Tibial nerve (tissue), 4 donors: ENCODE results near the gene CABYR. TPM values are rescaled to one million over a fixed set of nuclear protein-coding genes. Genes with fewer than 3 reads are reported as not detected.

Experiments
- DNase-seq, 2 donors: peaks; one replicate each; pipeline ENCODE4 v3.0.0-alpha.2; 2019; ENCODE audit warnings: low spot score in 2 of 2
- H3K27ac ChIP-seq, 4 donors: fragments of 200-600 bp; sonication (generic) in 3 of 4; one replicate each; pipeline ENCODE4 v1.5.1; 2017 to 2019; ENCODE audit warnings: mild to moderate bottlenecking in 1 of 4
- H3K27me3 ChIP-seq, 2 donors: fragments of 200-600 bp; sonication (generic) in 1 of 2; one replicate each; pipeline versions ENCODE4 v1.5.1 to v1.6.0; 2017 to 2019
- H3K36me3 ChIP-seq, 3 donors: fragments of 200-600 bp; sonication (generic); one replicate each; pipeline ENCODE4 v1.5.1; 2018 to 2019
- H3K4me1 ChIP-seq, 4 donors: fragments of 200-600 bp; sonication (generic) in 3 of 4; one replicate each; pipeline ENCODE4 v1.5.1; 2017 to 2019
- H3K4me3 ChIP-seq, 4 donors: fragments of 200-600 bp; sonication (generic) in 3 of 4; one replicate each; pipeline ENCODE4 v1.5.1; 2017 to 2019; ENCODE audit warnings: mild to moderate bottlenecking in 1 of 4, moderate library complexity in 1 of 4
- H3K9me3 ChIP-seq, 4 donors: fragments of 200-600 bp; sonication (generic) in 3 of 4; one replicate each; pipeline ENCODE4 v1.5.1; 2017 to 2019
- EP300 ChIP-seq, 2 donors: sonication (generic); formaldehyde crosslinking; IDR thresholded peaks; one replicate each; pipeline ENCODE4 v1.6.1; 2017; ENCODE audit warnings: antibody characterized with exemption in 2 of 2, mild to moderate bottlenecking in 1 of 2
- POLR2A ChIP-seq, 2 donors: fragments of 450-650 bp; IDR thresholded peaks; one replicate each; pipeline ENCODE4 v1.6.1; 2017; ENCODE audit warnings: antibody characterized with exemption in 2 of 2, mild to moderate bottlenecking in 2 of 2, moderate library complexity in 2 of 2
- WGBS, 2 donors: methylation state at CpG; one replicate each; pipeline ENCODE4 v1.1.5; 2018; 5-methylcytosine and 5-hydroxymethylcytosine counted together
- small RNA-seq: library from RNA; depleted of rRNA; stranded (forward); fragments of <200 nt; gene quantifications from one replicate; pipeline ENCODE3, GENCODE V24; 2016
- total RNA-seq, 4 donors: library from RNA; depleted of rRNA; stranded (reverse); fragments of >200 nt; gene quantifications; one replicate each; pipeline ENCODE4 v1.1.0, GENCODE V29; 2016
- TF ChIP-seq, protein P1 (sequence below), 5 experiments: fragments of 200-600 bp in 3 of 5; fragments of 450-650 bp in 2 of 5; sonication (generic) in 3 of 5; IDR thresholded peaks; one replicate each; pipeline ENCODE4 v1.5.1; 2016 to 2019; ENCODE audit warnings: antibody characterized with exemption in 5 of 5, mild to moderate bottlenecking in 3 of 5, moderate library complexity in 2 of 5

The CABYR gene
- total RNA-seq, 4 donors from 2014 or later = 0.30 to 1.5 (median 0.81) TPM

GRCh38 chr18:24201699-24202687 lies 63.1 kb downstream of the CABYR start:
- H3K4me1 ChIP-seq = peaks cover 0 to 24% (median 6%) of the 10 kb centered on the region in 4 donors
- DNase-seq = no peak
- H3K4me3 ChIP-seq = no peak overlapping the region
- peak overlapping the region in 2 of 4 donors; percentile 49 to 76 for H3K27ac ChIP-seq
- WGBS, 2 donors = 82% methylated on average over 8 of the region's 8 CpGs
- no peaks in the 10 kb centered on the region for H3K27me3 ChIP-seq
- TF ChIP-seq POLR2A (IDR thresholded peaks at IDR 0.05) (no peak), EP300 (IDR thresholded peaks at IDR 0.05) (no peak)
- TF ChIP-seq, protein P1, sequence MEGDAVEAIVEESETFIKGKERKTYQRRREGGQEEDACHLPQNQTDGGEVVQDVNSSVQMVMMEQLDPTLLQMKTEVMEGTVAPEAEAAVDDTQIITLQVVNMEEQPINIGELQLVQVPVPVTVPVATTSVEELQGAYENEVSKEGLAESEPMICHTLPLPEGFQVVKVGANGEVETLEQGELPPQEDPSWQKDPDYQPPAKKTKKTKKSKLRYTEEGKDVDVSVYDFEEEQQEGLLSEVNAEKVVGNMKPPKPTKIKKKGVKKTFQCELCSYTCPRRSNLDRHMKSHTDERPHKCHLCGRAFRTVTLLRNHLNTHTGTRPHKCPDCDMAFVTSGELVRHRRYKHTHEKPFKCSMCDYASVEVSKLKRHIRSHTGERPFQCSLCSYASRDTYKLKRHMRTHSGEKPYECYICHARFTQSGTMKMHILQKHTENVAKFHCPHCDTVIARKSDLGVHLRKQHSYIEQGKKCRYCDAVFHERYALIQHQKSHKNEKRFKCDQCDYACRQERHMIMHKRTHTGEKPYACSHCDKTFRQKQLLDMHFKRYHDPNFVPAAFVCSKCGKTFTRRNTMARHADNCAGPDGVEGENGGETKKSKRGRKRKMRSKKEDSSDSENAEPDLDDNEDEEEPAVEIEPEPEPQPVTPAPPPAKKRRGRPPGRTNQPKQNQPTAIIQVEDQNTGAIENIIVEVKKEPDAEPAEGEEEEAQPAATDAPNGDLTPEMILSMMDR (IDR thresholded peaks at IDR 0.05) = no peak
- no peaks in the 10 kb centered on the region for H3K36me3 ChIP-seq
- H3K9me3 ChIP-seq = no peaks in the 10 kb centered on the region

DNA sequence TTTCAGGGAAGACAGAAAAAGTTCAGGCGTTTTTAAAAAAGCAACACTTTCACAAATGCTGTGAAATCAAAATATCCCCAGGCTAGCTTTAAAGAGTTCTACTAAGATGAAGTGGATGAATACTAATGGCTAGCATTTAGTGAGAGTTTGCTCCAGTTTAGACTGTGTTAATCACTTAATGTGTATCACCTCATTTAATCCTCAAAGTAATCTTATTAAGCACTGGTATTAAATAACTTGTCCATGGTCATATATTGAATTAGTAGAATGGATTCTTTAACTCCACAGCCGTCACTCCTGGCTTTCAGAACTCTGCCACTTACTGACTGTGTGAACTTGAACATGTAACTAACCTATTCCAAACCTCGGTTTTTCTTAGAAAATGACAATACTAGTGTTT lies 66.0 kb downstream of the CABYR start:
- Histone ChIP-seq H3K27me3 (no peaks in the 10 kb centered on the region), H3K4me1 (peaks cover 0 to 29% (median 6%) of the 10 kb centered on the region in 4 donors), H3K36me3 (no peaks in the 10 kb centered on the region), H3K27ac (no peak overlapping the region), H3K9me3 (no peaks in the 10 kb centered on the region), H3K4me3 (no peak overlapping the region)
- TF ChIP-seq POLR2A (IDR thresholded peaks at IDR 0.05) (no peak), EP300 (IDR thresholded peaks at IDR 0.05) (no peak)
- TF ChIP-seq, protein P1 (IDR thresholded peaks at IDR 0.05) = no peak
- WGBS, 2 donors = 82 to 83% methylated on average over 3 of the region's 3 CpGs
- no peak for DNase-seq

DNA sequence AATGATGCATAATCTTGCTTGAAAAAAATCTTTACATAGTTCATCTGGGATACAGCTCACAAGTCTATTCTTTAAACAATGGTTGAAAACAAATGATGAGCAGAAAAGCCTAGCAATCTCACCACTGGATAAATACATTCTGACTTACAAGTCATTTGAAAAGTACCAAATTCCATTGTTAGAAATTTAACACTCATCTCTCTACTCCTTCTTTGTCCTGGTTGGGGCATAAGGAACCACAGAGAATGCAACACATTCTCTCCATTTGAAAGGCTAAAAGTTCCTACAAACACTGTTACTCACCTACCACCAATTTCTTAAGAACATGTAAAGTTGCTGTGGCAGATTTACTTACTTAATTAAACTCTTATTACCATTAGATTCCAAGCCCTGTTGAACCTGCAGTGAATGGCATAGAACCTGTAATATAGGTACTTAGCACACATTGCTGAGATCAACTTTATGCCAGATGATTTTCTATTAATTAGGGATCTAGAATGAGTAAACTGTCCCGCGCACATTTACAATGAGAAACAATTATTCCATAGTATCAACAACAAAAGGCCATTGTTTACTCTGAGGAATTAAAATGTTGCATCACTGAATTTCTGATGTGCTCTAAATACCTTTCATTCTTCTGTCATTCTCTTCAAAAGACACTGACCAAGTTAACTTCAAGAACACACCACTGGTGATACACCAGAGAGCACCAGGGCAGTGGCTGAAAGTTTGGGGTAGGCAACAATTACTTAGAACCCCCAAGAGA lies 69.6 kb downstream of the CABYR start:
- Histone ChIP-seq H3K4me3 (no peak overlapping the region), H3K27me3 (no peaks in the 10 kb centered on the region), H3K4me1 (peaks cover 0 to 8% (median 0%) of the 10 kb centered on the region in 4 donors), H3K27ac (no peak overlapping the region), H3K9me3 (no peaks in the 10 kb centered on the region), H3K36me3 (no peaks in the 10 kb centered on the region)
- TF ChIP-seq EP300 (IDR thresholded peaks at IDR 0.05) (no peak), POLR2A (IDR thresholded peaks at IDR 0.05) (no peak)
- TF ChIP-seq, protein P1 (IDR thresholded peaks at IDR 0.05) = no peak
- DNase-seq = no peak
- 24 to 29% methylated on average over 2 of the region's 2 CpGs for WGBS, 2 donors

DNA sequence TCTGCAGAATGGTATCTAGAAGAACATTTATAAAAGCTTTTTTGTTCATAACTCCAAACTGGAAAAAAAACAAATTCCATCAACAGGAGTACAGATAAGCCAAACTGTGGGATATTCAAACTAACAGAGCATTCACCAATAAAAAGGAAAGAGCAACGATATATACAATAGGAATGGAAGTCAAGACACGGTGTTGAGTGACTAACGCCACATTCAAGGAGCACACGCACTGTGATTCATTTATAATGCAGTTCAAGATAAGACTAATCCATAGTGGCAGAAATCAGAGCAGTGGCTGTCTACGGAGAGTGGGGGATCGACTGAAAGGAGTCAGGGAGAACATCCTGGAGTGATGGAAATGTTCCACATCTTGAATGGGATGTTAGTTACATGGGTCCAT lies 70.7 kb downstream of the CABYR start:
- H3K36me3 ChIP-seq = no peaks in the 10 kb centered on the region
- WGBS, 2 donors = 63 to 66% methylated on average over 6 of the region's 6 CpGs
- H3K4me1 ChIP-seq = peaks cover 0 to 17% (median 4%) of the 10 kb centered on the region in 4 donors
- H3K27me3 ChIP-seq = no peaks in the 10 kb centered on the region
- DNase-seq = no peak
- H3K9me3 ChIP-seq = no peaks in the 10 kb centered on the region
- H3K4me3 ChIP-seq = no peak overlapping the region
- H3K27ac ChIP-seq = no peak overlapping the region
- TF ChIP-seq EP300 (IDR thresholded peaks at IDR 0.05) = no peak
- no peak for TF ChIP-seq POLR2A (IDR thresholded peaks at IDR 0.05)
- TF ChIP-seq, protein P1 (IDR thresholded peaks at IDR 0.05) = no peak

Small RNA genes lying within 50 kb of the gene (small RNA-seq; reads per million reads assigned to genes)
- gene RF00017 = not detected
- gene RNA5SP452 = 0.38 reads per million
- not detected for gene RNU5A-6P

Other genes starting within 250 kb of the CABYR start
- gene TTC39C, start 124.3 kb upstream of the CABYR start, total RNA-seq = 10 to 100 TPM; 22.6 to 35.1 (median 29.3) TPM